ENCODE data around the gene LONRF3. TPM values are rescaled to one million over a fixed set of nuclear protein-coding genes. Genes with fewer than 3 reads are reported as not detected.

LONRF3 gene
- total RNA-seq, 1 donor from 2014 or later = 2.8 TPM

DNA sequence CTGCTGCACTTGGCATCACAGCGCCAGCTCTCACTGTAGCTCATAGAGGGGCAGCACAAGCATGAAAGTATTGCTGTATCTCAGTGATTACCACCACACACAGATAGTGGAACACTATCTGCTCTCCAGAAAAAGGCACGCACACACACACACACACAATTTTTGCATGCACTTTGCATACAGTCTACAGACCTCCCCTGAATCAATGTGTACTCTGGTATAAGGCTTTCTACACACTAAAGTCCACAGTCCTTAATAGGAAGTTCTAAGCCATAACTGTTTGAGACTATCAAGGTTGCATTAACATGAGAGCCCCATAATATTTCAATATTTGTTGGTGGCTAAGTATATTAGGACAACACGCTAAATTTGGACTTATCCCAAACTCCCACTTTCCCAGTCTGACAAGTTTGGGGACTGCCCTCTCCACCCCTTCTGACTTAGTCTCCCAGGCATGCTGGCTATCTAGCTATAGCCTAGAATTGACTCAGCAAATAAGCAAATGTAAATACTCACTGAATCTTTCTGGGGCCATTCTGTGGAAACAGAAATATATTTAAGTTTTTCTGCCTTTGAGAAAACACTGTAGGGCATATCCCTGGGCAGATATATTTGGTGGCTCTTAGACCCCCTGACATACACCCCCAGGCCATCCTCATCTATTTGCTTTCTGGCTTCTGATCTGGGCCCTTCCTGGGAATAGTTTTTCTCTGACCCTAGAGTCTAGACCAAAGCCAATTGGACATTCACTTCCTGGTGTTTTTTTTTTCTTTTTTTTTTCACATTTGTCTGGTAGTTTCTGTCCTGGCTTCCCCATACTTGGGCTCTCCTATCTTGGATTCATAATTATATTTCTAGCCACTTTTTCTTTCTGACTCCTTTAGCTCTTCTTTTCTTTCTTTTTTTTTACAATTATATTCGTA, 62.0 kb downstream of the LONRF3 start:
- TF ChIP-seq, protein P1, sequence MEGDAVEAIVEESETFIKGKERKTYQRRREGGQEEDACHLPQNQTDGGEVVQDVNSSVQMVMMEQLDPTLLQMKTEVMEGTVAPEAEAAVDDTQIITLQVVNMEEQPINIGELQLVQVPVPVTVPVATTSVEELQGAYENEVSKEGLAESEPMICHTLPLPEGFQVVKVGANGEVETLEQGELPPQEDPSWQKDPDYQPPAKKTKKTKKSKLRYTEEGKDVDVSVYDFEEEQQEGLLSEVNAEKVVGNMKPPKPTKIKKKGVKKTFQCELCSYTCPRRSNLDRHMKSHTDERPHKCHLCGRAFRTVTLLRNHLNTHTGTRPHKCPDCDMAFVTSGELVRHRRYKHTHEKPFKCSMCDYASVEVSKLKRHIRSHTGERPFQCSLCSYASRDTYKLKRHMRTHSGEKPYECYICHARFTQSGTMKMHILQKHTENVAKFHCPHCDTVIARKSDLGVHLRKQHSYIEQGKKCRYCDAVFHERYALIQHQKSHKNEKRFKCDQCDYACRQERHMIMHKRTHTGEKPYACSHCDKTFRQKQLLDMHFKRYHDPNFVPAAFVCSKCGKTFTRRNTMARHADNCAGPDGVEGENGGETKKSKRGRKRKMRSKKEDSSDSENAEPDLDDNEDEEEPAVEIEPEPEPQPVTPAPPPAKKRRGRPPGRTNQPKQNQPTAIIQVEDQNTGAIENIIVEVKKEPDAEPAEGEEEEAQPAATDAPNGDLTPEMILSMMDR (conservative IDR thresholded peaks at IDR 0.05; ENCODE audit: low read depth, low read length) = no peak
- DNase-seq (ENCODE audit: low read depth) = no peak

GRCh38 chrX:119040432-119040831, 66.0 kb downstream of the LONRF3 start:
- TF ChIP-seq, protein P1 (conservative IDR thresholded peaks at IDR 0.05; ENCODE audit: low read depth, low read length) = no peak
- no peak for DNase-seq (ENCODE audit: low read depth)
- no peak overlapping the region for H3K4me3 ChIP-seq (ENCODE audit: low read depth, low read length)

More for the DNA sequence above, 62.0 kb downstream of the LONRF3 start:
- H3K4me3 ChIP-seq (ENCODE audit: low read depth, low read length) = no peak overlapping the region

DNA sequence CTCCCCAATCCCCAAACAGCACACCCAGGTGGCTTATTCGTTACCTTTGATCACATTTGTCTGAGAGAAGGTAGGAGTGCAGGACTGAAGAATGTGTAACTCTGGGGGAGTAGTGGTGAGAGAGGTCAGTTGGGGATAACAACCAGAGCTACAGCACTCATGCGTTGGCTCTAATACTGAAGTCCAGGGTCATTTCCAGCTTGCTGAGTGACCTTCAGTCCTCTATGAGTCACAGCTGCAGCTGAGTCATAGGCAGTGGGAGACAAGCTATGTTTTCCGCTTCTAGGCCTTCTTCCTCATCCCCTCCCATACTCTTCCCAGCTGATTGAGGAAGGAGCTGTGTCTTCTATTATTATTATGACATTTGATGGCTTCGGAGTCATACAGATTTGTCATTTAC, 66.8 kb downstream of the LONRF3 start:
- DNase-seq (ENCODE audit: low read depth) = peak; percentile 49
- H3K4me3 ChIP-seq (ENCODE audit: low read depth, low read length) = no peak overlapping the region
- TF ChIP-seq, protein P1 (conservative IDR thresholded peaks at IDR 0.05; ENCODE audit: low read depth, low read length) = no peak

DNA sequence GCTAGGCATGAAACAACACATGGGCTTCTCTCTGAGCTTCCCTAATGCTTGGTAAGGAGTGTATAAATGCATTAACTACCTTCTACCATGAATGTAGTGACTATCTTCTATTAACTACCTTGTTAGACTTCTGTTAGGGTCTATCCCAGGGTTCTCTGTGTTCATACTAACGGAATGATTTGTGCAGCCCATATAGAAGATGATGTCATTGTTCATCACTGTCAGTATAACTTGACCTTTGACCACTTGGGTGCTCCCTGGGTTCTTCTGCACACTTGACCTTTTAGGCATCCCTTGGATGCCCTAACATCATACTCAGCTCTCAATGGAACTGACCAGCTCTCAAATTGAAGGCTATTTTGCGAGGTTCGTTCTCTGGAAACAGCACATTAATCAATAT, 67.6 kb downstream of the LONRF3 start:
- no peak overlapping the region for H3K4me3 ChIP-seq (ENCODE audit: low read depth, low read length)

DNA sequence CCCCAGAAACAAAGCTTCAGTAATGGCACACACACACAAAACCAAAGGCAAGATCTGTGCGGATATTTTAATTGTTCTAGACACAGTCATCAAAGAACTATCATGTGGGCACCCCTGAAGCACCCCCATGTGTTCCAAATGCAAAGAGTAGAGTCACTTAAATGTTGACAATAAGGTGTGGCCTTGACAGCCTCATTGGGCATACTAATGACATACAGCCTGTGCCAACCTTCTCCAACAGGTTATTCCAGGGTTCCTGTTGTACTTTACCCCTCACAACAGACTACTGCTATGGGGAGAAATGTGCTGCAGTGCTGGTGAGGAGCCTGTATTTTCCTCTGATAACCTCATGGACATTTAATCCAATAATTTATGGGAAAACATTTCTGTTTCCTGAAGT, 68.6 kb downstream of the LONRF3 start:
- H3K4me3 ChIP-seq (ENCODE audit: low read depth, low read length) = no peak overlapping the region
- TF ChIP-seq, protein P1 (conservative IDR thresholded peaks at IDR 0.05; ENCODE audit: low read depth, low read length) = no peak
- DNase-seq (ENCODE audit: low read depth) = no peak

More for the DNA sequence above, 67.6 kb downstream of the LONRF3 start:
- no peak for DNase-seq (ENCODE audit: low read depth)
- TF ChIP-seq, protein P1 (conservative IDR thresholded peaks at IDR 0.05; ENCODE audit: low read depth, low read length) = no peak

DNA sequence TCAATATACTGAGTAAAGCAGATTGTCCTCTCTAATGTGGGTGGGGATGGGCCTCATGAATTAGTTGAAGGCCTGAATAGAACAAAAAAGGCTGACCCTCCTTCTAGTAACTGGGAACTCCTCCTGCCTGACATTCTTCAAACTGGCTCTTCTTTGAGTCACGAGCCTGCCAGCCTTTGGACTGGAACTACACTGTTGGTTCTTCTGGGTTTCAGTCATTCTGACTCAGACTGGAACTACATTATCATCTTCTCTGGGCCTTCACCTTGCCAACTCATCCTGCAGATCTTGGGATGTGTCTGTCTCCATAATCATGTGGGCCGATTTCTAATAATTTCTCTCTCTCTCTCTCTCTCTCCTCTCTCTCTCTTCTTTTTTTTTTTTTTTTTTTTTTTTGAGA, 71.5 kb downstream of the LONRF3 start:
- TF ChIP-seq, protein P1 (conservative IDR thresholded peaks at IDR 0.05; ENCODE audit: low read depth, low read length) = no peak
- H3K4me3 ChIP-seq (ENCODE audit: low read depth, low read length) = no peak overlapping the region
- DNase-seq (ENCODE audit: low read depth) = peak; percentile 6

All from epithelial cell of proximal tubule (primary cell).